GM12878 (cell line): Measurements from ENCODE around the gene TBX10. TPM values are rescaled to one million over a fixed set of nuclear protein-coding genes. Genes with fewer than 3 reads are reported as not detected.

Source experiments
- ATAC-seq: fragments of 200-7000 bp; cut with Tn5 transposase; 3 replicates; pipeline ENCODE4 v1.9.1; 2020; ENCODE audit warnings: mild to moderate bottlenecking, moderate library complexity
- BruUV-seq: library from RNA; stranded (reverse); fragments of 400-500 nt; replicated peaks from 2 replicates; lab custom pipeline; 2021; lab: Mats Ljungman, UMichigan
- CTCF ChIA-PET: fragments of 300-600 bp; sonication (Branson Sonifier 250); formaldehyde crosslinking; extraction: SDS; loops from one replicate; lab custom pipeline; 2021; ENCODE audit warnings: inconsistent platforms; lab: Yijun Ruan, JAX
- POLR2A ChIA-PET: fragments of 350-600 bp; formaldehyde crosslinking; extraction: SDS; loops from one replicate; lab custom pipeline; 2021; ENCODE audit warnings: inconsistent platforms; lab: Charles Lee
- RAD21 ChIA-PET: fragments of 300-600 bp; sonication (Branson Sonifier 250); formaldehyde crosslinking; loops from one replicate; lab custom pipeline; 2023; ENCODE audit warnings: antibody characterized with exemption; ENCODE audit not compliant: unreplicated experiment; lab: Charles Lee
- SMC1A ChIA-PET: fragments of 300-600 bp; sonication (Branson Sonifier 250); formaldehyde crosslinking; loops from one replicate; lab custom pipeline; 2023; ENCODE audit not compliant: unreplicated experiment, uncharacterized antibody; lab: Charles Lee
- DNase-seq: peaks from one replicate; pipeline ENCODE4 v3.0.0-alpha.2; 2011; ENCODE audit warnings: low read depth, low spot score
- FAIRE-seq: peaks from 3 replicates; lab custom pipeline; 2011; peaks lifted over from hg19 to GRCh38; lab: Jason Lieb, UNC
- H2AFZ ChIP-seq: 2 replicates; pipeline ENCODE4 v1.6.0; 2011; ENCODE audit warnings: low read depth, low read length, control low read depth; ENCODE audit not compliant: control insufficient read depth
- H3K27ac ChIP-seq: 2 replicates; pipeline ENCODE4 v1.5.1; 2011; ENCODE audit warnings: control low read depth; ENCODE audit not compliant: control insufficient read depth, insufficient read depth
- H3K27me3 ChIP-seq, 2 experiments: replicated peaks in 1 of 2; 2 replicates each; pipeline versions ENCODE4 v1.6.0 to v1.6.1; 2011; ENCODE audit warnings: low read length in 1 of 2; ENCODE audit not compliant: control insufficient read depth in 2 of 2, insufficient read depth in 2 of 2
- H3K36me3 ChIP-seq, 2 experiments: 2 replicates each; pipeline ENCODE4 v1.5.1; 2011; ENCODE audit warnings: low read length in 1 of 2; ENCODE audit not compliant: control insufficient read depth in 2 of 2, insufficient read depth in 2 of 2
- H3K4me1 ChIP-seq: 2 replicates; pipeline ENCODE4 v1.6.1; 2011; ENCODE audit warnings: mild to moderate bottlenecking, low read length, moderate library complexity, mixed read lengths; ENCODE audit not compliant: control insufficient read depth, insufficient read depth
- H3K4me2 ChIP-seq: 2 replicates; pipeline ENCODE4 v1.6.0; 2011; ENCODE audit warnings: control low read depth; ENCODE audit not compliant: control insufficient read depth, insufficient read depth
- H3K4me3 ChIP-seq: fragments of 200-600 bp; sonication (generic); 2 replicates; pipeline ENCODE4 v1.5.1; 2016
- H3K79me2 ChIP-seq: 2 replicates; pipeline ENCODE4 v1.6.0; 2011; ENCODE audit warnings: low read length; ENCODE audit not compliant: control insufficient read depth, insufficient read depth
- H3K9ac ChIP-seq: 2 replicates; pipeline ENCODE4 v1.8.0; 2011; ENCODE audit warnings: low read length, control low read depth, mixed read lengths; ENCODE audit not compliant: control insufficient read depth, insufficient read depth
- H3K9me3 ChIP-seq: replicated peaks from 3 replicates; pipeline ENCODE4 v1.5.1; 2011; ENCODE audit warnings: mild to moderate bottlenecking, low read length; ENCODE audit not compliant: control insufficient read depth, insufficient read depth
- H4K20me1 ChIP-seq: 2 replicates; pipeline ENCODE4 v1.6.0; 2011; ENCODE audit not compliant: control insufficient read depth, insufficient read depth
- ATF3 ChIP-seq: IDR thresholded peaks from 2 replicates; pipeline ENCODE4 v1.6.1; 2011; ENCODE audit warnings: low read depth, mild to moderate bottlenecking, low read length, moderate library complexity, borderline replicate concordance; ENCODE audit errors: extremely low read depth
- BMI1 ChIP-seq: fragments of 450-650 bp; IDR thresholded peaks from 2 replicates; pipeline ENCODE4 v1.6.1; 2016; ENCODE audit warnings: mild to moderate bottlenecking, moderate library complexity, borderline replicate concordance
- CBFB ChIP-seq: IDR thresholded peaks from 2 replicates; pipeline ENCODE4 v1.6.1; 2016; ENCODE audit warnings: antibody characterized with exemption, low read depth
- CHD1 ChIP-seq: IDR thresholded peaks from 2 replicates; pipeline ENCODE4 v1.6.1; 2012; ENCODE audit warnings: low read depth, low read length, improper control_type of control experiment
- IKZF2 ChIP-seq, 2 experiments: fragments of 450-650 bp; IDR thresholded peaks; 2 replicates each; pipeline ENCODE4 v1.6.1; 2017; ENCODE audit warnings: mild to moderate bottlenecking in 2 of 2, moderate library complexity in 2 of 2
- PAX5 ChIP-seq: IDR thresholded peaks from 2 replicates; pipeline ENCODE4 v1.6.1; 2011; ENCODE audit warnings: low read depth, low read length, borderline replicate concordance
- PBX3 ChIP-seq: IDR thresholded peaks from 2 replicates; pipeline ENCODE4 v1.6.1; 2011; ENCODE audit warnings: mild to moderate bottlenecking, low read depth, low read length, moderate library complexity; ENCODE audit not compliant: insufficient replicate concordance
- POLR2A ChIP-seq: IDR thresholded peaks from 2 replicates; pipeline ENCODE4 v1.6.1; 2011; ENCODE audit warnings: low read depth, mild to moderate bottlenecking, low read length
- ZNF274 ChIP-seq: IDR thresholded peaks from one replicate; pipeline ENCODE4 v1.8.0; 2011; ENCODE audit not compliant: insufficient read length, insufficient read depth
- ZNF384 ChIP-seq: IDR thresholded peaks from 2 replicates; pipeline ENCODE4 v1.6.1; 2012; ENCODE audit warnings: low read depth, mild to moderate bottlenecking, low read length, improper control_type of control experiment, borderline replicate concordance
- WGBS: methylation state at CpG from one replicate; pipeline ENCODE4 v1.1.6; 2016; ENCODE audit warnings: low lambda C conversion rate; ENCODE audit not compliant: insufficient replicate concordance, insufficient coverage; ENCODE audit errors: missing lambda C conversion rate; 5-methylcytosine and 5-hydroxymethylcytosine counted together
- in situ Hi-C: fragments of 300-500 bp; cut with MboI; formaldehyde crosslinking; loops from 9 replicates; pipeline ENCODE4 v1.14.3; 2018; ENCODE audit warnings: mixed read lengths
- intact Hi-C: fragments of 100-400 bp; cut with micrococcal nuclease; formaldehyde crosslinking; loops from one replicate; pipeline ENCODE4 v1.14.2; 2022; ENCODE audit not compliant: unreplicated experiment
- polyA plus RNA-seq, 11 experiments: library from polyadenylated mRNA; depleted of rRNA in 4 of 11; unstranded in 6 of 11; stranded (reverse) in 5 of 11; fragments of >200 nt; fragmentation: Nextera tagmentation in 4 of 11; fragmentation: Illumina TruSeq in 1 of 11; extraction: Ambion mirVana in 4 of 11; extraction: Trizol in 1 of 11; gene quantifications; 1 replicate in 1 of 11; 2 replicates in 10 of 11; pipeline versions ENCODE4 v1.2.1 to v1.2.3, GENCODE V29; 2011 to 2016; ENCODE audit warnings: inconsistent platforms in 2 of 11, missing spikeins in 2 of 11, low read depth in 1 of 11
- total RNA-seq, 4 experiments: library from RNA; depleted of rRNA in 3 of 4; stranded (reverse); fragments of >200 nt in 3 of 4; fragmentation: Illumina TruSeq in 1 of 4; extraction: Trizol in 1 of 4; gene quantifications; 2 replicates each; pipeline versions ENCODE4 v1.2.1 to v1.2.3, GENCODE V29; 2013 to 2021

The TBX10 gene
- total and polyA plus RNA-seq, 10 of the 15 experiments (the other 5 are each of a cell fraction or from before 2014, with no cell fraction given), result 0.10 to 0.44 (median 0.20) TPM; not detected in 4

DNA sequence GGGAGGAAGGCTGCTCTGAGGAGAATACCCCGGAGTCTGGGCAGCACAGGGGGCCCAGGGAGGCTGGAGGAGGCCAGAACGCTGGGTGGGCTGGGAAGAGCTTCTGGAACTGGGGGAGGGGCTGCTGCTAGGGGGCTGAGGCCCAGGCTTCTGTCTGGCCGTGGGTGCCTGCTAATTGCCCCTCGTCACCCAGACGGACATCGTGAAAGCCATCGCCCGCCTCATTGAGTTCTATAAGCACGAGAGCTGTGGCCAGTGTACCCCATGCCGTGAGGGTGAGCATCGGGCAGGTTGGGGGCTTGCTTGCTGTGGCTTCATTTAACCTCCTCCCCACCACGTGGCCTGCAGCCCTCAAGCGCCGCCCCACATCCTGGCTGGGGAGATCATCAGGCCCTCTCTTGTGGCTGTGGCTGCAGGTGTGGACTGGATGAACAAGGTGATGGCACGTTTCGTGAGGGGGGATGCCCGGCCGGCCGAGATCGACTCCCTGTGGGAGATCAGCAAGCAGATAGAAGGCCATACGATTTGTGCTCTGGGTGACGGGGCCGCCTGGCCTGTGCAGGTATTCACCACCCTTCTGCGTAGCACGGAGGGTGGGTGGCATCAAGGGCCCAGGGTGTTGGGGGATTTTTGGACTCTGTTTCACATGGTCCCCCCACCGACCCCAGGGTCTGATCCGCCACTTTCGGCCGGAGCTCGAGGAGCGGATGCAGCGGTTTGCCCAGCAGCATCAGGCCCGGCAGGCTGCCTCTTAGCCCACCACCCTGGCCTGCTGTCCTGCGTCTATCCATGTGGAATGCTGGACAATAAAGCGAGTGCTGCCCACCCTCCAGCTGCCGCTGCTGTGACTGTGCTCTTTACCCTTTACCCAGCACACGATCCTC, 27.6 kb downstream of the TBX10 start:
- no peaks in the 10 kb centered on the region for H3K9me3 ChIP-seq
- RAD21 ChIA-PET, result interaction anchor here (2.8 kb wide), 1 partner anchor 29 kb away, joined by 21 read pairs; the partner anchor contains the start of gene GSTP1
- ATAC-seq (no peak), FAIRE-seq (no peak), DNase-seq (no peak)
- no peak overlapping the region for H3K27ac ChIP-seq
- no peak overlapping the region for H2AFZ ChIP-seq
- H4K20me1 ChIP-seq, result no peaks in the 10 kb centered on the region
- no peaks in the 10 kb centered on the region for H3K27me3 ChIP-seq
- peaks cover 14% of the 10 kb centered on the region for H3K79me2 ChIP-seq
- CTCF ChIA-PET, result interaction anchor here (4.7 to 6.0 kb wide), 2 partner anchors 16 to 27 kb away, joined by 54 to 71 read pairs; partner anchors contain the start of genes GSTP1 and NUDT8
- H3K4me3 ChIP-seq, result no peak overlapping the region
- SMC1A ChIA-PET, result interaction anchor here (0.9 kb wide), 1 partner anchor 30 kb away, joined by 3 read pairs; no protein-coding TSS in a partner anchor
- 97% methylated on average over 37 of the region's 37 CpGs for WGBS
- H3K9ac ChIP-seq, result no peak overlapping the region
- peaks cover 11 to 22% of the 10 kb centered on the region in 2 experiments; a peak in 3 of 4 replicates for H3K36me3 ChIP-seq
- no TSS peak for BruUV-seq
- intact Hi-C loops (loop anchor here (5.0 kb wide), 1 partner anchor 40 kb away; no protein-coding TSS in a partner anchor), in situ Hi-C loops (no loop called here)
- TF ChIP-seq POLR2A, result peak; percentile 41
- TF ChIP-seq ZNF274, result no peak
- POLR2A ChIA-PET, result no interaction called here
- H3K4me1 ChIP-seq, result peaks cover 34% of the 10 kb centered on the region
- no peak overlapping the region for H3K4me2 ChIP-seq

GRCh38 chr11:67611165-67611564, 28.4 kb downstream of the TBX10 start:
- H3K4me3 ChIP-seq, result no peak overlapping the region
- DNase-seq (no peak), FAIRE-seq (no peak), ATAC-seq (no peak)
- H3K36me3 ChIP-seq, result peaks cover 11 to 22% of the 10 kb centered on the region in 2 experiments; a peak in 3 of 4 replicates
- POLR2A ChIA-PET, result no interaction called here
- CTCF ChIA-PET, result no interaction called here
- in situ Hi-C loops, result no loop called here
- intact Hi-C loops, result loop anchor here (5.0 kb wide), 1 partner anchor 39 kb away; no protein-coding TSS in a partner anchor
- no peak overlapping the region for H2AFZ ChIP-seq
- no TSS peak for BruUV-seq
- H3K9ac ChIP-seq, result no peak overlapping the region
- SMC1A ChIA-PET, result no interaction called here
- H3K27me3 ChIP-seq, result no peaks in the 10 kb centered on the region
- no peak overlapping the region for H3K27ac ChIP-seq
- WGBS, result over 99% methylated on average over 14 of the region's 14 CpGs
- peaks cover 34% of the 10 kb centered on the region for H3K4me1 ChIP-seq
- TF ChIP-seq IKZF2 (IDR thresholded peaks at IDR 0.05) (no peak), BMI1 (no peak), PBX3 (no peak), CBFB (no peak), ATF3 (no peak), ZNF384 (no peak), PAX5 (no peak), CHD1 (no peak)
- no peaks in the 10 kb centered on the region for H3K9me3 ChIP-seq
- RAD21 ChIA-PET, result no interaction called here
- no peaks in the 10 kb centered on the region for H4K20me1 ChIP-seq
- H3K4me2 ChIP-seq, result no peak overlapping the region
- peaks cover 16% of the 10 kb centered on the region for H3K79me2 ChIP-seq
